HG03108 (cell line): ENCODE data around the gene PI4KA.
"Not testable (repeated sequence)": the region's sequence is repeated elsewhere in the genome, so short reads cannot be mapped to it uniquely, and the experiment has no call there.

Source experiments
- ATAC-seq: cut with Tn5 transposase; IDR thresholded peaks from one replicate; pipeline ENCODE4 v1.9.1; 2021; ENCODE audit warnings: moderate library complexity; ENCODE audit not compliant: unreplicated experiment

The PI4KA gene

DNA sequence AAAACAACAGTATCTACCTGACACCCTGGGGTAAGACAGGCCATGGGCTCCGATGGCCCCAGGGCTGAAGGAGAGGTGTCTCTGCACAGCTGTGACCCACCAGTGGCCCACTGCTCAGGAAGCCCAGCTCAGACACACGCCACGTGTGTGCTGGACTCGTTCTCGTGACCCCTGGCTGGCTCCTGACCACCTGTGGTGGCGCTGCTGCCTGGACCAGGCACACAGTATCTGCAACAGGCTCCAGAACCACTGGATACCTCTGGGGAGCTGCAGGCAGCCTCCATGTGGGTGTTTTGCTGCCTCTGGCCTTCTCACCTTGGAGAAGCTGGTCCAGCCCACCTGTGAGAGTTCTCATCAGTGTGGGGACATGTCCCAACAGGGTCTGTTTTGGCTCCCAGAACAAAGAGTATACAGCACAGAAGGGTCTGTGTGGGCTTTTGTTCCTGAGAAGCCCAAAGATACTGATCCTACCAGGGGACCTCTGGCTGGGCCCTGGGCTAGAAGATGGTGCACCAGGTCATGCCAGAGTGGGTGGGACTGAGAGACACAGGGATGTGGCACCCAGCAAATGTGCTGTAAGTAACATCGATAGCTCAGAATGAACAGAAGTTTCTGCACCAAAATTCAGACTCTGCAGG, 106.4 kb downstream of the PI4KA start:
- no peak for ATAC-seq

DNA sequence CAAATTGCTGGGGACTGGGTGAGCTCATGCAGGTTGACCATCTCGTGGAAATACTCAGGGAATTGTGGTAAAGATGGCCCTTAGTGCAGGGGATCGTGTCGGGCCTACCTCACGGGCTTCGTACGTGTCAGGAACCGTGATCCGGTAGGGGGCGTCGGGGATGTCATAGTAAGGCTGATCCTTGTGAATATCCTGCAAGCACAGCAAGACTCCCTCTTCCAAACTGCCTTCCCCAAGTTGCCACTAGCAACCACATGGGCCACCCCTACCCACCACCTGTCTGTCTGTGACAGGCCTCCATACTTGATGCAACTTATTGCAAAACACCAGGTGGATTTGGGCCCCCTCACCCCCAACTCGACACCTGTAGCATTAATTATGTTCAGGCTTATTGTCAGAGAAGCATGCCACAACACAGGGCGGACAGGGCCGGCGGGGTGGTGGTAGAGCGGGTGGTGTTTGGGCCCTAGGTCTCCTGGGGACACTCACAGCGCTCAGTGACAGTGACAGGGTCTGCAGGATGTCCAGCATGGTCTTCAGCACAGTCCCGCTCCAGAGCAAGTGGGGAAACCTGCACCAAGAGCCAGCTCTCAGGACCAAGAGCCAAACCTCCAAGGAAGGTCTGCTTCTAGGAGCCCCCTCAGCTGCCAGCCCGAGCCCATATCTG, 107.3 kb downstream of the PI4KA start:
- ATAC-seq, result no peak

DNA sequence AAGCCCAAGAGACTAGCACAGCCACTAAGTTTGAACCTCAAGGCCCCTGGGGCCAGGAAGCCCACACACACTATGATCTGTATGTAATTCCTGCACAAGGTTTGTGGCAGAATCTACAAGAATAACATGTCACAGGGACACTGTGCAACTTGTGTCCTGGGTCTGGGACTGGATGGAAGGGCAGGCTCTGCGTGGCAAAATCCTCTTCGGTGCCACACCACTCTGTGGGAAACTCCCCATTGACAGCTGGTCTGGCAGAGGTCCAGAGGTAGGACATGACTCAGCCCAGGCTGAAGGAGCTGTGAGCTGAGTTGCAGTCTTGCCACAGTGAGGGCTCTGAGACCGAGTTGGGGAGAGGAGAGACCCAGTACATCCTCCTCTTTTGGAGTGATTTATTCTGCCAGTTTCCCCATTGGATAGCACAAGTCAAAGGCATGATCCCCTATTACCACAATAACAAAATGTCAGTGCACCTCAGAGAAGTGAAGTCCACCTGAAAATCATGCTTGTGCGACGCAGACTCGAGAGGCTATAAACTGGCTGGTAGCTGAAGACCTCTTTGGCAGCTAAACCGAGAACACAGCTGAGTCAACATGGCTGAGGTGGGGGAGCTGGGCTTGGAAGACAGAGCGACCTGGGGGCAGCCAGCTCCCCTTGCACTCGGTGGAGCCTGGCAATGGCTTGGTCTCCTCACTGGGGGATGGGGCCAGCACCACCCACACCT, 108.0 kb downstream of the PI4KA start:
- peak; percentile 38 for ATAC-seq

- ATAC-seq, result no peak
Observed at GRCh38 chr22:20749453-20749852, 109.2 kb downstream of the PI4KA start.

DNA sequence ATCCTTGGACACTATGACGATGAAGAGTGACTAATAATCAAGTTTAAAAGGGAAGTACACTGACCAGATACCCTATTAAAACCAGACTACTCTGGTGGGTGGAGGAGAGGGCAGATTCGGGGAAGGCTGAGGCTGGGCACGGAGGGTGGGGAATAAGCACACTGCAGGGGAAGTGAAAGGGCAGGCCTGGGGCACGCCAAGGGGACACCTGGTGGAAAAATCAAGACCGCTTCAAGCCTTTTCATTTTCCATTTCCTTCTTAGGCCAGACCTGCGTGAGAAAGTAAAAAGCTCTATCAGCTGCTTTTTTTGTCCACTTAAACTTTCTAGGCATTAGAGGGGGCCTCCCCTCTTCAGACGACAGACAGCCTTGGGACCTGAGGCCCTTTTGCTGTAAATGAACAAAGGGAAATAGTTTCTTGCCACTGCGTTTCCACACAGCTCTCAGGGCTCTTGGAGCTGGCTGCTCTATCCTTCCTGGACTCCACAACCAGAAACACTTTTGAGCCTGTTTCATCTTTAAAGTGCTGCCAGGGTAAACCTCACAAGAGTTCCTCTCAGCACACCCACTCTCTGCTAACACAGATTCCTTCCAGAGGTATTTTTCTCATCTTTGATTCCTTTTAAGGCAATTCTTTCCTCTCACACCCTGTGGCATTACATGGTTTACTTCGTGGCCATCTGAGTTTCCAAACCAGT, 109.7 kb downstream of the PI4KA start:
- ATAC-seq, result peak; percentile 70

- no peak for ATAC-seq
Observed at GRCh38 chr22:20748082-20748481, 110.5 kb downstream of the PI4KA start.

DNA sequence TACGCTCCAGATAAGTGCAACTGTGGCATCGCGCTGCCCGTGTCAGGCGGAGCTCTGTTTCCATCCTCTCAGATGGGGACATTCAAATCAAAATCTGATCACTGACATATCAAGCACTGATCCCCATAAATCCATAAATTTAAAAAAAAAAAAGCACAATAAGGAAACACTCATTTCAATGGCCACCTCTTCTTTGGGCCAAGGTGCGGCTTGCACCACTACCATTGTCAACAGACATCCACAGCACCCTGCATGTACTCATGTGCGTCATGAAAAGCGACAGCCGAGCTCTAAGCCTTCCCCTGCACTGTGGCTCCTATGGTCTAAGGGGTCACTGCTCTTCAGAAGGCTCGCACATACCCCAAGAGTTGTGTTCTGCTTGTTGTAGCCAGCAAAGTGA, 111.4 kb downstream of the PI4KA start:
- no peak for ATAC-seq

- ATAC-seq, result no peak
Observed at GRCh38 chr22:20746431-20747189, 112.0 kb downstream of the PI4KA start.

GRCh38 chr22:20745119-20745518, 113.5 kb downstream of the PI4KA start:
- no peak for ATAC-seq

- no peak for ATAC-seq
Observed at GRCh38 chr22:20744456-20744855, 114.2 kb downstream of the PI4KA start.

DNA sequence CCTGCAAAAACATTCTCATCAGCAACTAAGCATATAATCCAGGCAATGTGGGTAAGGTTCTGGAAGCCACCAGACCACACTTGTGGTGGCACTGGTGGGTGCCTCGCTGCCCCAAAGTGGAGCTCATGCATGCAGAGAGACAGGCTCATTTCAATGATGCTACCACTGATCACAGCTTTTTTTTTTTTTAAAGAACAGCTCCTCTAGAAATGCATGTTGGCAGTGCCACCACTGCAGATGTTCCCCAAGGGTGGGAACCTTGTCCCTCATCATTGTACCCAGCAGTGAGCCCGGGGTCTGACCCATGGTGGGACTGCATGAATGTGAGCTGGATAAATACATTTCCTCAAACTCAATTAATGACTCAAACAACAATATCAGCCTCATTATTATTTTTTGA, 115.8 kb downstream of the PI4KA start:
- no peak for ATAC-seq

GRCh38 chr22:20741634-20742581, 116.7 kb downstream of the PI4KA start:
- no peak for ATAC-seq

DNA sequence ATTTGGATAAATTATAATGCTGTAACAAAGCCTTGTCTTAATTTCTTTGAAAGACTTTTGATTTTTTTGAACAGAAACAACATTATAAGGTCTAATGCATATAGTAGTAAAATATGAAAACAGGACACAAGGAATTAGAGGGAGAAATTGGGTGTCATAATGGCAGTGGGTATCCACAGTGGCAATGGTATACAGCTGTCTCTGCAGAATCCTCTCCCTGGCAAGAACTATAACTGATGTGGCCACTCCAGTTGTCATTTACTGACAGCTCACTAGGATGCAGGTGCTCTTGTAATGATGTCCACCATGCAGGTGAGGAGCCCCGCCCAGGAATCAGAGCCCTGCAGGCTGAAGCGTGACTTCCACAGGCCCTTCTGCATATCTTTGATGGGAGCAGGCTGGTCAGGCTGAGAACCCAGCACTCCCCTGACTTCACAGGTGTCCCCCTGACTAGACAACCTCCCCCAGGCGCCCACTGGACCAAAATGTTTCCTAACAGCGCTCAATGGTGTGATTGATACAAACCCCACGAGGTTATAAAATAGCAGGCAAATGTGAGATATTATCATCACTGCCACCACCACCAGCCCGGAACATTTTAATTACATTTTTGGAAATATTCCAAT, 117.5 kb downstream of the PI4KA start:
- no peak for ATAC-seq

DNA sequence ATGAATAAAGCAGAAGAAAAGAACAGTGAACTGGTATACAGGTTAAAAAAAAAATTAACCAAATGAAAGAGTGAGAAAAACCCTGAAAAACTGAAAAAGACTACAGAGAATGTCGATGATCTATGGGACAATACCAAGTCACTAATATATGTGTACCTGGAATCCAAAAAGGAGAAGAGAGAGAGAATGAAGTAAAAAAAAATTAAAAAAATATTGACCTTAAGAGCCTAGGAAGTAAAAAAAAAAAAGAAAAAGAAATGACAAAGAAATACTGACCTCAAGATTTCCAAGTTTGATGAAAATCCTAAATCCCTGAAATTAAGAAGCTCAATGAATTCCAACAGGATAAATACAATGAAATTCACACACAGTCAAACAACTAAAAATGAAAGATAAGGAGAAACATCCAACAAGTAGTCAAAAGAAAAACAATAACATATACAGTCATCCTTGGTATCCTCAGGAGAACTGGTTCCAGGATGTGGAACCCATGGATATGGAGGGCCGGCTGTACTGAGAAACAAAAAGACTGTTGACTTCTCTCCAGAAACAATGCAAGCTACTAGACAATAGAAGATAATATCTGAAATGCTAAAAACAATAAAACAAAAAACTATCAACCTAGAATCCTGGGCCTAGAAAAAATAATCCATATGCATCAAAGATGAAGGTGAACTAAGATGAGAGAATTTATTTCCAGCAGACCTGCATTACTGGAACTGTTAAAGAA, 118.2 kb downstream of the PI4KA start:
- ATAC-seq, result no peak

DNA sequence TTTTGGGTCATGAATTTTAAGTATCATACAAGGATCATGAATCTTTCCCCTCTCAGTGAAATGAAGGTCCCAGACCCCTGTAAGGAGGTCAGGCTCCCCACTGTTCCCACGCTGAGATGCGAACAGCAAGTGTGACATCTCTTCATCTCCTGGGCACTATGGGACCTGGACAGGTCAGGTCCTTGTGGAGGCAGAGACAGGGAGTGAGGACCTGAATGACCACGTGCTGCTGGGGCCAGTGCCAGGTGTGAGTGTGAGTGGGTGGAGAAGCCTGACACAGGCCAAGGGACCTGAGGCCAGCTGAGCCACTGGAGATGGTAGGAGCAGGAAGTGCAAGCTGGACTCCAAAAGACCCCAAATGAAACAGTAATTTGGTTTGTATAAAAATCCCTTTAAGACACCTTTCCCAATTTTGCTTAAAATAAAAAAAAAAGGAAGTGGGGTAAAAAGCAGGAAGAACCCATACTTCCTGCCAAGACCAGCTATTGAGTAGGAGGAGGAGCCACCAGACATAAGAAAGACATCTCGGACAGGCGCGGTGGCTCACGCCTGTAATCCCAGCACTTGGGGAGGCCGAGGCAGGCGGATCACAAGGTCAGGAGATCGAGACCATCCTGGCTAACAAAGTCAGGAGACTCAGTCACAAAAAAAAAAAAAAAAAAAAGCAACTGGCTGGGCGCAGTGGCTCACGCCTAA, 120.1 kb downstream of the PI4KA start:
- ATAC-seq, result no peak

GRCh38 chr22:20736891-20737290, 121.7 kb downstream of the PI4KA start:
- not testable (repeated sequence) for ATAC-seq

GRCh38 chr22:20735356-20736162, 123.1 kb downstream of the PI4KA start:
- ATAC-seq, result not testable (repeated sequence)
